ENCODE measurements around the gene RPAP2.

DNA sequence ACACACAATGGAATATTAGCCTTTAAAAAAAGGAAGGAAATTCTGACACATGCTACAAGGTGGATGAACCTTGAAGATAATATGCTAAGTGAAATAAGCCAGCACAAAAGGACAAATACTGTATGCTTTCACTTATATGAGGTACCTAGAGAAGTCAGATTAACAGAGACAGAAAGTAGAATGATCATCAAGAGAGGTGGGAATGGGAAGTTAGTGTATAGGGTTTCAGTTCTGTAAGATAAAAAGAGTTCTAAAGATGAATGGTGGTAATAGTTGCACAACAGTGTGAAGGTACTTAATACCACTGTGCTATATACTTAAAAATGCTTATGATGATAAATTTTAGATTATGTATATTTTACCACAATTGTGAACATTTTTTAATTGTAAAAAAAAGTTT is 7.2 kb downstream of the RPAP2 start:
- TF ChIP-seq, protein P1, sequence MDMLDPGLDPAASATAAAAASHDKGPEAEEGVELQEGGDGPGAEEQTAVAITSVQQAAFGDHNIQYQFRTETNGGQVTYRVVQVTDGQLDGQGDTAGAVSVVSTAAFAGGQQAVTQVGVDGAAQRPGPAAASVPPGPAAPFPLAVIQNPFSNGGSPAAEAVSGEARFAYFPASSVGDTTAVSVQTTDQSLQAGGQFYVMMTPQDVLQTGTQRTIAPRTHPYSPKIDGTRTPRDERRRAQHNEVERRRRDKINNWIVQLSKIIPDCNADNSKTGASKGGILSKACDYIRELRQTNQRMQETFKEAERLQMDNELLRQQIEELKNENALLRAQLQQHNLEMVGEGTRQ (IDR thresholded peaks at IDR 0.05): no peak
- no peak for TF ChIP-seq EP300 (IDR thresholded peaks at IDR 0.05)
